ENCODE results near the gene SLC25A3. TPM values are rescaled to one million over a fixed set of nuclear protein-coding genes. Genes with fewer than 3 reads are reported as not detected.
A peak's percentile ranks its signal among the peaks of the same experiment; 100 is the strongest.
"Not testable (repeated sequence)": the region's sequence is repeated elsewhere in the genome, so short reads cannot be mapped to it uniquely, and the experiment has no call there.

The SLC25A3 gene
- 100 to 1,000 TPM; 237 to 832 (median 664) TPM for polyA plus RNA-seq (ENCODE audit: insufficient read length in 12 of 12)
- long read RNA-seq, donor 1, full-length matches to known transcripts: 238 of 380 reads
- long read RNA-seq, donor 1, partial matches to known transcripts: 131 of 380 reads
- long read RNA-seq, donor 1, other reads (novel, unspliced or antisense): 11 of 380 reads
- long read RNA-seq, donor 2, full-length matches to known transcripts: 273 of 464 reads
- long read RNA-seq, donor 2, partial matches to known transcripts: 173 of 464 reads
- long read RNA-seq, donor 2, other reads (novel, unspliced or antisense): 18 of 464 reads
- long read RNA-seq, donor 3, full-length matches to known transcripts: 151 of 262 reads
- long read RNA-seq, donor 3, partial matches to known transcripts: 77 of 262 reads
- long read RNA-seq, donor 3, other reads (novel, unspliced or antisense): 34 of 262 reads
- long read RNA-seq, donor 4, transcript SLC25A3-210 (3 exons, 722 nt): minor isoform, 7 of 236 reads
- long read RNA-seq, donor 4, transcript SLC25A3-217 (8 exons, 1,351 nt): minor isoform, 39 of 236 reads
- long read RNA-seq, donor 4, transcript SLC25A3-202 (8 exons, 1,678 nt): major isoform, 82 of 236 reads
- long read RNA-seq, donor 4, partial matches to known transcripts: 88 of 236 reads
- long read RNA-seq, donor 4, other reads (novel, unspliced or antisense): 8 of 236 reads
- long read RNA-seq, donor 5: 0 reads
- long read RNA-seq, donor 6, full-length matches to known transcripts: 189 of 311 reads
- long read RNA-seq, donor 6, partial matches to known transcripts: 110 of 311 reads
- long read RNA-seq, donor 6, other reads (novel, unspliced or antisense): 12 of 311 reads
- long read RNA-seq, donor 7, full-length matches to known transcripts: 136 of 206 reads
- long read RNA-seq, donor 7, partial matches to known transcripts: 61 of 206 reads
- long read RNA-seq, donor 7, other reads (novel, unspliced or antisense): 9 of 206 reads
- long read RNA-seq, donor 8, transcript SLC25A3-202 (8 exons, 1,678 nt): major isoform, 193 of 440 reads
- long read RNA-seq, donor 8, transcript SLC25A3-207 (2 exons, 1,018 nt): minor isoform, 15 of 440 reads
- long read RNA-seq, donor 8, transcript SLC25A3-217 (8 exons, 1,351 nt): minor isoform, 32 of 440 reads
- long read RNA-seq, donor 8, transcript SLC25A3-210 (3 exons, 722 nt): minor isoform, 17 of 440 reads
- long read RNA-seq, donor 8, partial matches to known transcripts: 143 of 440 reads
- long read RNA-seq, donor 8, other reads (novel, unspliced or antisense): 21 of 440 reads
- long read RNA-seq, donor 9, full-length matches to known transcripts: 159 of 249 reads
- long read RNA-seq, donor 9, partial matches to known transcripts: 90 of 249 reads
- long read RNA-seq, donor 9, other reads (novel, unspliced or antisense): 0 of 249 reads
- long read RNA-seq, donor 10, full-length matches to known transcripts: 248 of 325 reads
- long read RNA-seq, donor 10, partial matches to known transcripts: 61 of 325 reads
- long read RNA-seq, donor 10, other reads (novel, unspliced or antisense): 16 of 325 reads
- long read RNA-seq, donor 11, full-length matches to known transcripts: 317 of 521 reads
- long read RNA-seq, donor 11, partial matches to known transcripts: 177 of 521 reads
- long read RNA-seq, donor 11, other reads (novel, unspliced or antisense): 27 of 521 reads

DNA sequence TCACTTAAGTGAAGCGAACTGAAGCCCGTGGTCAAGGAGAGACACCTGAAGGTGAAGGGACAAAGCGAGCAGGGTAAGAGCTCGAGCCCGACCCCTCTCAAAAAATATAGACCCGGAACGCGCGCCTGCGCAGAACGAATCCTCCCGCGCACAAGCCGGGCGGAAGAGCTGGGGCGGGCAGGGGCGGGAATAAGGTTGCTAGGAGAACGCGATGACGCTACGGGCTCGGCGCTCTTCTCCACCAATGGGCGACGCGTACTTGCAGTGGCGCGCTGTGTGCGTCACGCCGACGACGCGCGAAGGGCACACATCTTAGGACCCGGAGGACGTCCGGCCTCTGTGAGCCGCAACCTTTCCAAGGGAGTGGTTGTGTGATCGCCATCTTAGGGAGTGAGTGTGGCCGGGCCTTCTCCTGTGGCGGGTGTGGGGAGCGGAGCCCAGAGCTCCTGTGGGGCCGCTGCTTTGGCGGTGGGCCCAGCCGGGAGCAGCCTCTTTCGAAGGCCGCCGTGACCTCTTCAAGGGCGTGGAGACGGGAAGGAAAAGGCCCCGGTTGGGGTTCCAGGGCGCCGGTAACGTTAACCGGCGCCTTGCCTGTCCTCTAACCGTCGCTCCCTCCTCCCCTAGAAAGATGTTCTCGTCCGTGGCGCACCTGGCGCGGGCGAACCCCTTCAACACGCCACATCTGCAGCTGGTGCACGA, at the start of gene SLC25A3:
Gene SLC25A3 (plus strand): TSS at position 336 of the 699 bp plus-strand sequence. CDS start 293 bp downstream, at position 629.
- peak; percentile 98 for DNase-seq

DNA sequence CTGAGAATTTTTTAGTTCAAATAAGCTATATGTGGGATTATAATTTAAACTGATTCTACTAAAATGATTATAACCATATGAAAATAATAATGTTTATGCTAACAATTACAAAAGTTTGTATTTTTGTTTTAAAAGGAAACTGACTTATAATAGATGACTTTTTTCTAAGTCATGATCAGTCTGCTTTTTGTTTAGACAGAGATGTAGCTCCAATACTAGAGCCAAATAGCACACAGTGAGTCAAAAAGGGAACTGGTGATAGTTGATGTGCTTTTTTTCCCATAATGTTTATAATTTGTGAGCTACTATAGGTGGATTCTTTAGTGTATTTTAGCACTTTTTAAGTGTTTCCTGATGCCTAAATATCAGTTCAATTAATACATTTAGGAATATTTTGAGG, 49.8 kb upstream of the SLC25A3 start:
- DNase-seq: no peak

DNA sequence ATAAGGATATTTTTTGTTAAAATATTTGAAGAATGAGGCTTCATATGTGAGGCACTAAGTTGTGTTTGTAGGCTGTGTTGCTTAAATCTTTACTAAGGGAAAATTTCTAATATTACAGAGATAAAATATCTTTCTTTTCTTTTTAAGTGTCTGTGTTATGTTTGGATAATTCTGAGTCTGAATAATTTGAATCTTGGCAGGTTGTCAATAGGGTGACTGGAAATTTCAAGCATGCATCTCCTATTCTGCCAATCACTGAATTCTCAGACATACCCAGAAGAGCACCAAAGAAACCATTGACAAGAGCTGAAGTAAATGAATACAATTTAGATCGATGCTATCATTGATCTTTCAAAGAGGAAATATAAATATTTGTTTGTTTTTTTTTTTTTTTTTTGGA, 48.7 kb upstream of the SLC25A3 start:
- DNase-seq: no peak

DNA sequence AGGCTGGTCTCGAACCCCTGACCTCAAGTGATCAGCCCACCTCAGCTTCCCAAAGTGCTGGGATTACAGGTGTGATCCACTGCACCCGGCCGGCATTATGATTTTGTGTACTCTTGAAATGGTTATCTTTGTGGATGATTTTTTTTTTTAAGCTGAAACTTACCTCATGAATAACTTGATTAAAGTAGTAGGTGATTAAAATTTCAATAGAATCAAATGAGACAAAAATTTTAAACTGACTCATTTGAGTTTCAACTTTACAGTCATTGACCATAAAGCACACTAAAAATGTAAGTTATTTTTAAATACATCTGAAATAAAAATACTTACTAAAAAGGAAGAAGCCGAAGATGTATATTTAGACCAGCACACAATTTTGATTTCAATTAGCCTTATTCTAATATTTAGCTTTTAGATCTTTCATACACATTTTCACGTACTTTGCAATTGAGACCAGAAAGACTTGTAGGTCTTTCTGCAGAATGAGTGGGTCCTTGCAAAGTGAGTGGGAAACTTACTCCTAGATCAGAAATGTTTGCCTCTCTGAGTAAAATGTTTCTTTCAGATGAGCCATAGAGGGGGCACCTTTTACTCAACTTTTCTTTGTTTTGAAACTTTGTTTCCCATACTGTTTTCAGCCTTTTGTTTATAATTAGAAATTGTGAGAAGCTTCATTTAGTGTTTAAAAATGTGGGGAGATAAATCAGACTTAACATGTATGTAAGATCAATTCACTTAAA, 43.9 kb upstream of the SLC25A3 start:
- no peak for DNase-seq

DNA sequence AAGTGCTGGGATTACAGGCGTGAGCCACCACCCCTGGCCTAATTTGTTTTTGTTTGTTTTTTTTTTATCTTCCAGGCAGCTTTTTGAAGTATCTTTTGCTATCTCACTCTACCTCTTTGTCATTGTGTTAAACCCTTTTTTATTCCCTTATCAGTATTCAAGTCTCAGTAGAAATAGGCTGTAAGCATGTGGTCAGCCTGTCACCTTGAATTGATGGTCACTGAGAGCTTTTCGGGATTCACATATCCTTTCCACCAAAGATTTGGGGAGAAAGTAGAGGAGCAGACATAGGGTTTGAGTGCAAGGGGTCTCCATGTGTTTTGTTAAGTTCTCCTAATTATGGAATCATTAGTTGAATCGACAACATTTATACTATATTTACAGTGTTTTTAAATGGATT, 41.7 kb upstream of the SLC25A3 start:
- DNase-seq: no peak

DNA sequence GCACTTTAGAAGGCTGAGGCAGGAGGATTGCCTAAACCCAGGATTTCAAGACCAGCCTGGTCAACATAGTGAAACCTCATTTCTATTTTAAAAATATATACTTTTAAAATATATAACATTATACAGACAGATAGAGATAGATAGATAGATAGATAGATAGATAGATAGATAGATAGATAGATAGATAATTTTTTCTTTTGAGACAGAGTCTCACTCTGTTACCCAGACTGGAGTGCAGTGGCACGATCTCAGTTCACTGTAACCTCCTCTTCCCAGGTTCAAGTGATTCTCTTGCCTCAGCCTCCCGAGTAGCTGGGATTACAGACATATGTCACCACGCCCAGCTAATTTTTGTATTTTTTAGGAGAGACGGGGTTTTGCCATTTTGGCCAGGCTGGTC, 35.4 kb upstream of the SLC25A3 start:
- DNase-seq: not testable (repeated sequence)

DNA sequence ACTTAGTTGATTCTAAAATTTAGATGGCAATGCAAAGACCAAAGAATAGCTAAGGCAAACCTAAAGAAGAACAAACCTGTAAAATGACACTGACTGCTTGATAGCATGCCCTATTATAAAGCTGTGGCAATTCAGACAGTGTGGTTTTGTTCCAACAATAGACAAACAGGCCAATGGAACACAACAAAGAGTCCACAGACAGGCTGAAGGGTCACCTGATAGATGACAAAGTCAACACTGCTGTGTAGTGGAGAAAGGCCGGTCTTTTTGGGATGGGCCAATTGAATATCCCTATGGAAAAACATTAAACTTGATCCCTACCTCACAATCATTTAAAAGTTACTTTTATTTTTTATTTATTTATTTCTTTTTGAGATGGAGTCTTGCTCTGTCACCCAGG, 33.8 kb upstream of the SLC25A3 start:
- no peak for DNase-seq

DNA sequence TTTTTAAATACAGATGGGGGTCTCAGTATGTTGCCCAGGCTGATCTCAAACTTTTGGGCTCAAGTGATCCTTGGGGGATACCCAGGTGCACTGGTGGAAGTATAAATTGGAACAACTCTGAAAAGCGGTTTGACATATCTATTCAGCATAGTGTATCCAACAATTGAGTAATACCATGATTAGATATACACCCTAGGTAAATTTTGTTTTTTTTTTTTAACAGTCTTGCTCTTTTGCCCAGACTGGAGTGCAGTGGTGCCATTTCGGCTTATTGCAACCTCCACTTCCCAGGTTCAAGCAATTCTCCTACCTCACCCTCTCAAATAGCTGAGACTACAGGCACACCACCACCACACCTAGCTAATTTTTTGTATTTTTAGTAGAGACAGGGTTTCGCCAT, 31.6 kb upstream of the SLC25A3 start:
- DNase-seq: no peak

DNA sequence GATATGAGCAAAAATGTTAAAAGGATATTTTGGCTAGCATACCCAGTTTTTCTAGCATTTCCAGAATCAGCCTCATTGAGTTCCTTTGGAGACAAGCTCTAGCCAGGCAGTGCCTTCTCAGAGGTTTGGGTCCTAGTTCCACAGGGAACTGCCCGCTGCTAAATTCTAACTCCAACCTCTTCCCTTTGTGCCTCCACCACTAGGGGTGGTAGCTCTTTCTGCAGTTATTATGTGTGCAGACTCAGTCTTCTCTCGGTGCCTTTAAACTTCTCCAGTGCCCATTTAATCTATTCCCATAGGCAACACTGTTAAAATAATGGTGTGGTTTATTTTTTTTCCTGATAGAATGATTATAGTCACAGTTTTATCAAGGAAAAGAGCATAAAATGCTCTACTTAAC, 21.5 kb upstream of the SLC25A3 start:
- DNase-seq: no peak

DNA sequence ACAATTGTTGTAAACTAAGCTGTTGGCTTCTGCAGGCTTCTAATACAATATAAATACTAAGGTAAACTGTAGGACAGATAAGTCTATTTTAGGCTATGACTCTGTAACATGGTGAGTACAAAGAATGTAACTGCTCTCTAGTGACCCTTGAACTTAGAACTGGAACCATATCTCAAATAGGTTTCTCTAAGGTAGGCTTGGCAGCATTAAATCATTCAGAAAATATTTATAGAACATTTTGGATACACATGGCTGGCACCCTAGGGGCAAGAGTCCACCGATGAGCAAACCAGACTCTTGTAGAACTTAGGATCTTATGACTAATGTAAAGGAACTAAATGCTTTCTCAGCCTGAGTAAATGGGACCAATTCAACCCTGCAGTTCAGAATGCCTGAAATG, 19.4 kb upstream of the SLC25A3 start:
- DNase-seq: no peak

DNA sequence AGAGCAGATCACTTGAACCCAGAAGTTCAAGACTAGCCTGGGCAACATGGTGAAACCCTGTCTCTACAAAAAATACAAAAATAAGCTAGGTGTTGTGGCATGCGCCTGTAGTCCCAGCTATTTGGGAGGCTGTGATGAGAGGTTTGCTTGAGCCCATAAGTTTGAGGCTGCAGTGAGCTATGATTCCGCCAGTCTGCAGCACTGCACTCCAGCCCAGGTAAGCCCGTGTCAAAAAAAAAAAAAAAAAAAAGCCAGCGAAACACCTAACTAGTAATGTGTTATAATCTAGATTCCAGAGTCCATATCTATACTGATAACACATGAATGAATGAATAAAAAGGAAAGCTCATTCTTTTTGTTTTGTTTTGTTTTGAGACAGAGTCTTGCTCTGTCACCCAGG, 18.5 kb upstream of the SLC25A3 start:
- no peak for DNase-seq

DNA sequence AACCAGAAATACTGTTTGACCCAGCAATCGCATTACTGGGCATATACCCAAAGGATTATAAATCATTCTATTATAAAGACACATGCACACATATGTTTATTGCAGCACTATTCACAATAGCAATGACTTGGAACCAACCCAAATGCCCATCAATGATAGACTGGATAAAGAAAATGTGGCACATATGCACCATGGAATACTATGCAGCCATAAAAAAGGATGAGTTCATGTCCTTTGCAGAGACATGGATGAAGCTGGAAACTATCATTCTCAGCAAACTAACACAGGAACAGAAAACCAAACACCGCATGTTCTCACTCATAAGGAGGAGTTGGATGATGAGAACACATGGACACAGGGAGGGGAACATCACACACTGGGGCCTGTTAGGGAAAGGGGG, 16.7 kb upstream of the SLC25A3 start:
- not testable (repeated sequence) for DNase-seq

DNA sequence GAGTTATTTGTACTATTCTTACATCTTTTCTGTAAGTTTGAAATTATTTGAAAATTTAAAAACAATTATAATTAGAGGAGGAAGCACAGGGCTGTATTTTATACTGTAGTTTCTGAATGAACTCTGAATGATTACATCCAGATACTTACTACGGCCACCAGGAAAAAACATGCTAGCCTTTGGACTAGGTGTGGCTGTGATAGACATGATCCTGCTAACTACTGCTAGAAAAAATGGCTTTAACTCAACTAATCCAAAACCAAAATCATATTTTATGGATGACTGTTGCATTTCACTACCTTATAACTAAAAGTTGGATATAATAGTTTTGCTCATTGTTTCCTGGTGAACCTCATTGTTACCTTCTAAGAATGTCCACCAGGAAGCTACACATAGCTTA, 15.1 kb upstream of the SLC25A3 start:
- DNase-seq: no peak

DNA sequence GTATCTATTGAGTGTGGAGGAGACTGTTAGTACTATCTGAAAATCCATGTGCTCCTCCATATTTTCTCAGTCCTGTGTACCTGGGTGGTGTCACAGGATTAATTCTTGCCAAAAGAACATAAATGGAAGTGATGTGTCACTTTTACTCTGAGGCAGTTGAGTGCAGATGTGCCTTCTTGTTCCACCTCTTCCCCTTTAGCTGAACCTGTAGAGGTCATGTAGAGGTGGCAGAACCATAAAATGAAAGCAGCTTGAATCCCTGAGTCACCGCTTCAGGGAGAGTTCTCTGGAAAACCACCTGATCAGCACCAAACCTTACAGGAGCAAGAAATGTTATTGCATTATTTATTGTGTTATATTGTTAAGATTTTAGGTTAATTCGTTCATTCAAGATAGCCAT, 14.7 kb upstream of the SLC25A3 start:
- no peak for DNase-seq

DNA sequence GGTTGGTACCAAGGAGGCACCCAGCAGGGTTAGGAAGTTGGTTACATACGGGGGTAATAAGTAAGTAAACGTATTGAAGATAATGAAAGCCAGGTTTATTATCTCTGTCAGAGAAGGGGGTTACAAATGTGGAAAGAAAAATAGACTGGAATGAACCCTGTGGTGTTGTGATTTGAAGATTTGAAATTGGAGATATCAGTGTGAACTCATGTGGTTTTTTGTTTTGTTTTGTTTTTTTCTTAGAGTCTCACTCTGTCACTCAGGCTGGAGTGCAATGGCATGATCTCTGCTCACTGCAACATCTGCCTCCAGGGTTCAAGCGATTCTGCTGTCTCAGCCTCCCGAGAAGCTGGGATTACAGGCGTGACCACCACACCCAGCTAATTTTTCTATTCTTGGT, 14.1 kb upstream of the SLC25A3 start:
- DNase-seq: no peak

DNA sequence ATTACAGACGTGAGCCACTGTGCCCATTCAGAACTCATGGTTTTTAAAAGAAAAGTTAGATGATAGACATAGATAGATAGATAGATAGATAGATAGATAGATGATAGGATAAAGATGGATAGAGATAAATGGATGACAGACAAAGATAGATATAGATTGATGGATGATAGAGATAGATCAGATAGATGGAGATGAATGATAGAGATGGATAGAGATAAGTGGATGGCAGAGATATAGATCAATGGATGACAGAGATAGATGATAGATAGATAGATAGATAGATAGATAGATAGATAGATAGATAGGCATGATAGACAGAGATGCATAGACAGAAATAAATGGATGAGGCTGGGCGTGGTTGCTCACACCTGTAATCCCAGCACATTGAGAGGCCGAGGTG, 13.7 kb upstream of the SLC25A3 start:
- no peak for DNase-seq

DNA sequence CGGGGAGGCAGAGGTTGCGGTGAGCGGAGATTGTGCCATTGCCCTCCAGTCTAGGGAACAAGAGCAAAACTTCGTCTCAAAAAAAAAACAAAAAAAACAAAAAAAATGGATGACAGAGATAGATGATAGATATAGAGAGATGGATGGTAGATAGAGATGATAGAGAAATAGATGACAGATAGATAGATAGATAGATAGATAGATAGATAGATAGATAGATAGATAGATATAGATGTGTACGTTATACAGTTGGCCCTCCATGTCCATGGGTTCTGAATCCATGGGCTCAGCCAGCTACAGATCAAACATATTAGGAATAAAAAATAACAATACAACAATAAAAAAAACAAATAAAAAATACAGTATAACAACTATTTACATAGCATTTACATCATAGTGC, 12.8 kb upstream of the SLC25A3 start:
- no peak for DNase-seq

DNA sequence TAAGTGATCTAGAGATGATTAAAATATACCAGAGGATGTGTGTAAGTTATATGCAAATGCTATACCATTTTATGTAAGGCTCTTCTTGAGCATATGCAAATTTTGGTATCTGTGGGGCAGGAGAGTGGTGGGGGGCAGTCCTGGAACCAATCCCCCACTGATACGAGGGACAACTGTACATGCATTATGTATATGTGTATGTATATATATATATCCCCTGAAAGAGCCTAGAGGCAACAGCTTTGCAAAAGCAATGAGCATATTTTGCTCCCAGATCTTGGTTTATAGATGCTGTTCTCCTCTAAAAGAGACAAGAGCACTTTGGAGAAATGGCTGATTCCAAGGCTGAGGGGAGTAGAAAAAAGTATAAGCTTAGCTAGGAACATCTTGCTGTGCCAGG, 12.4 kb upstream of the SLC25A3 start:
- no peak for DNase-seq

DNA sequence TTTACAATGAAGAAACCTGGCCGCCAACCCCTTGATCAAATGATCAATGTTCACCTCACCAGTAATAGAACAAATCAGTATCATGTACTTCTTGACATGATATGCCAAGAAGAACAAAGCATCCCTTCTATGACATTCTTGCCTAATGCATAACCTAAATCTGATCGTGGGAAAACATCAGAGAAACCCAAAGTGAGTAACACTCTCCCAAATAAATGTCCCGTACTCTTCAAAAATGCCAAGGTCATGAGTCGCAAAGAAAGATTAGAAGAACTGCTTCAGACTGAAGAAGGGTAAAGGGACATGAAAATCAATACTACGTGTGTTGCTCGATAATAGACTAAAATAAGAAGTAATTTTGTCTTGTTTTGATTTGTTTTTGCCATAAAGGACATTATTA, 11.4 kb upstream of the SLC25A3 start:
- DNase-seq: no peak

DNA sequence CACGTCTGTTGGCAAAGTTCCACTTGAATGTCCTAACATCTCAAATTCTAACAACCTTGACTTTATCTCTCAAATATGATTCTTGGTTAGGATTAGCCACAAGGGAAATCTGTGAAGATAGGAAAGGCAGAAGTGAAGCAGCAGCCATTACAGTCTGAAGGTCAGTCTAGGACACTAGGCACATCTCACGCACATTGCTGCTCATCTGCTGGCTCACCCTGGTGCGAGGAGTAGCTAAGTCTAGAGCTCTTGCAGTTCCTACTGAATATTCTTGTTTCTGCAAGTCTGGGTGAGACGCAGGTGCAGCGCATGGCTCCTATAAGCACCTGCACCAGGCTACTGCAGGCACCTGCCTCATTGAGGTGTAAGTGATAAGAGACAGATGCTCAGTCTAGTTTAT, 6.4 kb upstream of the SLC25A3 start:
- DNase-seq: no peak

Data from muscle of arm (tissue), 14 donors.